Mesendoderm (in vitro differentiated cells): ENCODE results near the gene IFITM2.

Experiments
- DNase-seq: peaks from one replicate; pipeline ENCODE4 v3.0.0; 2013
- H2AK5ac ChIP-seq: 2 replicates; pipeline ENCODE4 v1.6.1; 2013; ENCODE audit warnings: low read length, inconsistent platforms
- H2BK120ac ChIP-seq: 2 replicates; pipeline ENCODE4 v1.6.1; 2013; ENCODE audit warnings: low read depth, mild to moderate bottlenecking, low read length, moderate library complexity, mixed read lengths
- H2BK15ac ChIP-seq: replicated peaks from 2 replicates; pipeline ENCODE4 v1.6.1; 2013; ENCODE audit warnings: low read depth, mild to moderate bottlenecking, moderate library complexity
- H2BK5ac ChIP-seq: 2 replicates; pipeline ENCODE4 v1.6.1; 2013; ENCODE audit warnings: low read length, inconsistent platforms
- H3K18ac ChIP-seq: 2 replicates; pipeline ENCODE4 v1.6.1; 2013; ENCODE audit warnings: mild to moderate bottlenecking, low read length, mixed read lengths
- H3K23ac ChIP-seq: one replicate; pipeline ENCODE4 v1.6.1; 2013; ENCODE audit warnings: low read length
- H3K27ac ChIP-seq: 2 replicates; pipeline ENCODE4 v1.5.1; 2013; ENCODE audit warnings: low read depth, mild to moderate bottlenecking, inconsistent platforms, low read length, moderate library complexity
- H3K27me3 ChIP-seq: 2 replicates; pipeline ENCODE4 v1.6.1; 2013; ENCODE audit warnings: low read length, control low read depth, mild to moderate bottlenecking, inconsistent platforms; ENCODE audit not compliant: insufficient read depth, poor library complexity
- H3K36me3 ChIP-seq: 2 replicates; pipeline ENCODE4 v1.6.1; 2013; ENCODE audit warnings: low read length, inconsistent platforms; ENCODE audit not compliant: control insufficient read depth, insufficient read depth
- H3K4ac ChIP-seq: one replicate; pipeline ENCODE4 v1.6.1; 2013; ENCODE audit warnings: low read depth, mild to moderate bottlenecking, low read length, moderate library complexity
- H3K4me1 ChIP-seq: 2 replicates; pipeline ENCODE4 v1.6.1; 2013; ENCODE audit warnings: low read depth, low read length, inconsistent platforms; ENCODE audit not compliant: control insufficient read depth
- H3K4me2 ChIP-seq: 2 replicates; pipeline ENCODE4 v1.6.1; 2013; ENCODE audit warnings: low read length
- H3K4me3 ChIP-seq: 2 replicates; pipeline ENCODE4 v1.5.1; 2013; ENCODE audit warnings: mild to moderate bottlenecking, low read length
- H3K56ac ChIP-seq: one replicate; pipeline ENCODE4 v1.6.1; 2013; ENCODE audit warnings: low read length
- H3K79me1 ChIP-seq: 2 replicates; pipeline ENCODE4 v1.6.1; 2013; ENCODE audit warnings: low read length, inconsistent platforms
- H3K79me2 ChIP-seq: 2 replicates; pipeline ENCODE4 v1.6.1; 2013; ENCODE audit warnings: mild to moderate bottlenecking, low read length; ENCODE audit not compliant: control insufficient read depth, insufficient read depth
- H3K9ac ChIP-seq: 2 replicates; pipeline ENCODE4 v1.6.1; 2013; ENCODE audit warnings: low read length, inconsistent platforms
- H4K5ac ChIP-seq: one replicate; pipeline ENCODE4 v1.6.1; 2013; ENCODE audit warnings: low read length
- H4K8ac ChIP-seq: one replicate; pipeline ENCODE4 v1.6.1; 2013; ENCODE audit warnings: low read depth, mild to moderate bottlenecking, control low read depth, low read length, moderate library complexity
- WGBS: extraction: QIAGEN DNeasy Blood & Tissue Kit; methylation state at CpG from one replicate; pipeline ENCODE4 v1.1.7; 2013; ENCODE audit warnings: low lambda C conversion rate, missing lambda C conversion rate; ENCODE audit not compliant: insufficient coverage; ENCODE audit errors: extremely low coverage; 5-methylcytosine and 5-hydroxymethylcytosine counted together

IFITM2 gene

GRCh38 chr11:292211-293121 lies 15.2 kb upstream of the IFITM2 start:
- Histone ChIP-seq H3K4me3 (no peak overlapping the region), H3K27ac (no peak overlapping the region), H3K23ac (no peak overlapping the region), H2BK15ac (no peak overlapping the region), H2BK120ac (no peak overlapping the region), H4K5ac (no peak overlapping the region), H3K18ac (no peak overlapping the region), H3K4ac (no peak overlapping the region), H3K9ac (no peak overlapping the region), H3K4me2 (no peak overlapping the region), H3K36me3 (peaks cover 8% of the 10 kb centered on the region), H2BK5ac (no peak overlapping the region), H3K27me3 (no peaks in the 10 kb centered on the region), H3K56ac (no peak overlapping the region), H3K79me2 (no peaks in the 10 kb centered on the region), H4K8ac (no peak overlapping the region), H3K79me1 (peaks cover 1% of the 10 kb centered on the region), H2AK5ac (no peak overlapping the region), H3K4me1 (peaks cover 12% of the 10 kb centered on the region)
- WGBS = no CpG with 5 or more reads among the region's 29 CpGs
- DNase-seq = no peak

GRCh38 chr11:293271-293851 lies 14.3 kb upstream of the IFITM2 start:
- H3K4me2 ChIP-seq = no peak overlapping the region
- H3K56ac ChIP-seq = no peak overlapping the region
- H2BK15ac ChIP-seq = no peak overlapping the region
- no peak overlapping the region for H3K4me3 ChIP-seq
- H3K9ac ChIP-seq = no peak overlapping the region
- no peaks in the 10 kb centered on the region for H3K79me2 ChIP-seq
- H2BK5ac ChIP-seq = no peak overlapping the region
- H4K5ac ChIP-seq = no peak overlapping the region
- peaks cover 8% of the 10 kb centered on the region for H3K36me3 ChIP-seq
- H3K23ac ChIP-seq = no peak overlapping the region
- peaks cover 10% of the 10 kb centered on the region for H3K4me1 ChIP-seq
- DNase-seq = no peak
- no peaks in the 10 kb centered on the region for H3K27me3 ChIP-seq
- H3K27ac ChIP-seq = no peak overlapping the region
- peaks cover 1% of the 10 kb centered on the region for H3K79me1 ChIP-seq
- WGBS = no CpG with 5 or more reads among the region's 18 CpGs
- no peak overlapping the region for H4K8ac ChIP-seq
- no peak overlapping the region for H2AK5ac ChIP-seq
- H2BK120ac ChIP-seq = no peak overlapping the region
- H3K4ac ChIP-seq = no peak overlapping the region
- H3K18ac ChIP-seq = no peak overlapping the region

- no CpG with 5 or more reads among the region's 27 CpGs for WGBS
- Histone ChIP-seq H3K4me2 (no peak overlapping the region), H2BK5ac (no peak overlapping the region), H3K79me2 (no peaks in the 10 kb centered on the region), H3K9ac (no peak overlapping the region), H3K79me1 (peaks cover 1% of the 10 kb centered on the region), H3K4me1 (peaks cover 10% of the 10 kb centered on the region), H3K56ac (no peak overlapping the region), H3K18ac (no peak overlapping the region), H3K27me3 (no peaks in the 10 kb centered on the region), H3K23ac (no peak overlapping the region), H2BK120ac (no peak overlapping the region), H2BK15ac (no peak overlapping the region), H2AK5ac (no peak overlapping the region), H3K4me3 (no peak overlapping the region), H3K4ac (no peak overlapping the region), H3K36me3 (peaks cover 8% of the 10 kb centered on the region), H4K8ac (no peak overlapping the region), H3K27ac (no peak overlapping the region), H4K5ac (no peak overlapping the region)
- no peak for DNase-seq
Observed at GRCh38 chr11:293852-294661, 13.6 kb upstream of the IFITM2 start.

GRCh38 chr11:294780-295179 lies 12.8 kb upstream of the IFITM2 start:
- no peak overlapping the region for H3K9ac ChIP-seq
- no peak overlapping the region for H3K27ac ChIP-seq
- no peak overlapping the region for H2AK5ac ChIP-seq
- DNase-seq = no peak
- no peak overlapping the region for H3K4me2 ChIP-seq
- H3K18ac ChIP-seq = no peak overlapping the region
- H3K4ac ChIP-seq = no peak overlapping the region
- no peak overlapping the region for H3K56ac ChIP-seq
- H2BK15ac ChIP-seq = no peak overlapping the region
- no peaks in the 10 kb centered on the region for H3K27me3 ChIP-seq
- peaks cover 11% of the 10 kb centered on the region for H3K4me1 ChIP-seq
- no peak overlapping the region for H4K8ac ChIP-seq
- H2BK120ac ChIP-seq = no peak overlapping the region
- peaks cover 1% of the 10 kb centered on the region for H3K79me1 ChIP-seq
- WGBS = no CpG with 5 or more reads among the region's 16 CpGs
- no peak overlapping the region for H3K23ac ChIP-seq
- no peak overlapping the region for H3K4me3 ChIP-seq
- no peak overlapping the region for H4K5ac ChIP-seq
- no peaks in the 10 kb centered on the region for H3K79me2 ChIP-seq
- no peak overlapping the region for H2BK5ac ChIP-seq
- H3K36me3 ChIP-seq = peaks cover 8% of the 10 kb centered on the region

GRCh38 chr11:295351-296170 lies 12.1 kb upstream of the IFITM2 start:
- no peak for DNase-seq
- H2BK5ac ChIP-seq = no peak overlapping the region
- no peaks in the 10 kb centered on the region for H3K27me3 ChIP-seq
- H2BK15ac ChIP-seq = no peak overlapping the region
- no peak overlapping the region for H3K4ac ChIP-seq
- H3K79me1 ChIP-seq = peaks cover 1% of the 10 kb centered on the region
- no peak overlapping the region for H2BK120ac ChIP-seq
- no peak overlapping the region for H3K9ac ChIP-seq
- H3K18ac ChIP-seq = no peak overlapping the region
- WGBS = no CpG with 5 or more reads among the region's 26 CpGs
- H3K79me2 ChIP-seq = no peaks in the 10 kb centered on the region
- H4K5ac ChIP-seq = no peak overlapping the region
- no peak overlapping the region for H2AK5ac ChIP-seq
- H4K8ac ChIP-seq = no peak overlapping the region
- no peak overlapping the region for H3K27ac ChIP-seq
- no peak overlapping the region for H3K56ac ChIP-seq
- H3K4me1 ChIP-seq = peaks cover 11% of the 10 kb centered on the region
- H3K4me2 ChIP-seq = no peak overlapping the region
- no peak overlapping the region for H3K4me3 ChIP-seq
- no peak overlapping the region for H3K23ac ChIP-seq
- H3K36me3 ChIP-seq = peaks cover 8% of the 10 kb centered on the region
